HCT116 (cell line): ENCODE data around the gene OTOA.

Experiments used
- RAD21 ChIP-seq: IDR thresholded peaks from 2 replicates; pipeline ENCODE4 v1.6.1; 2012; ENCODE audit warnings: low read depth, mild to moderate bottlenecking
- YY1 ChIP-seq: IDR thresholded peaks from 2 replicates; pipeline ENCODE4 v1.6.1; 2011; ENCODE audit warnings: low read length, low read depth, moderate library complexity, mild to moderate bottlenecking; ENCODE audit not compliant: insufficient replicate concordance; ENCODE audit errors: extremely low read depth
- TF ChIP-seq, protein P1 (sequence below), 3 experiments: fragments of 200-600 bp in 1 of 3; sonication (generic) in 1 of 3; IDR thresholded peaks in 2 of 3; conservative IDR thresholded peaks in 1 of 3; 2 replicates each; pipeline ENCODE4 v1.5.1; 2012 to 2017; ENCODE audit warnings: low read depth in 2 of 3, low read length in 2 of 3, antibody characterized with exemption in 1 of 3, borderline replicate concordance in 1 of 3, control low read depth in 1 of 3, mild to moderate bottlenecking in 1 of 3, mixed read lengths in 1 of 3, mixed run types in 1 of 3, moderate library complexity in 1 of 3; ENCODE audit not compliant: insufficient read depth in 1 of 3
- TF ChIP-seq, protein P2 (sequence below): IDR thresholded peaks from 2 replicates; pipeline ENCODE4 v1.6.1; 2012
- TF ChIP-seq, protein P3 (sequence below): IDR thresholded peaks from 2 replicates; pipeline ENCODE4 v1.6.1; 2012

DNA sequence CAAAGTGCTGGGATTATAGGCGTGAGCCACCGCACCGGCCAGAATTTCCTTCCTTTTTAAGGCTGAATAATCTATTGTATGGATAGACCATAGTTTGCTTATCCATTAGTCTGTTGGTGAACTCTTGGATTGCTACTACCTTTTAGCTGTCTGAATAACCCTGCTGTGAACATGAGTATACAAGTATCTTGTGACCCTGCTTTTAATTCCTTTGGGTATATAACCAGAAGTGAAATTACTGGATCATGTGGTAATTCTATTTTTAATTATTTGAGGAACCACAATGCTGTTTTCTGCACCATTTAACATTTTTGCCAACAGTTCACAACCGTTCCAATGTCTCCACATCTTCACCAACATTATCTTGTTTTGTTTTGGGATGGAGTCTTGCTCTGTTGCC is 4.6 kb upstream of the OTOA start:
- TF ChIP-seq RAD21 (no peak), YY1 (no peak)
- TF ChIP-seq, protein P1, sequence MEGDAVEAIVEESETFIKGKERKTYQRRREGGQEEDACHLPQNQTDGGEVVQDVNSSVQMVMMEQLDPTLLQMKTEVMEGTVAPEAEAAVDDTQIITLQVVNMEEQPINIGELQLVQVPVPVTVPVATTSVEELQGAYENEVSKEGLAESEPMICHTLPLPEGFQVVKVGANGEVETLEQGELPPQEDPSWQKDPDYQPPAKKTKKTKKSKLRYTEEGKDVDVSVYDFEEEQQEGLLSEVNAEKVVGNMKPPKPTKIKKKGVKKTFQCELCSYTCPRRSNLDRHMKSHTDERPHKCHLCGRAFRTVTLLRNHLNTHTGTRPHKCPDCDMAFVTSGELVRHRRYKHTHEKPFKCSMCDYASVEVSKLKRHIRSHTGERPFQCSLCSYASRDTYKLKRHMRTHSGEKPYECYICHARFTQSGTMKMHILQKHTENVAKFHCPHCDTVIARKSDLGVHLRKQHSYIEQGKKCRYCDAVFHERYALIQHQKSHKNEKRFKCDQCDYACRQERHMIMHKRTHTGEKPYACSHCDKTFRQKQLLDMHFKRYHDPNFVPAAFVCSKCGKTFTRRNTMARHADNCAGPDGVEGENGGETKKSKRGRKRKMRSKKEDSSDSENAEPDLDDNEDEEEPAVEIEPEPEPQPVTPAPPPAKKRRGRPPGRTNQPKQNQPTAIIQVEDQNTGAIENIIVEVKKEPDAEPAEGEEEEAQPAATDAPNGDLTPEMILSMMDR (IDR thresholded peaks at IDR 0.05 in 2 of 3, conservative IDR thresholded peaks at IDR 0.05 in 1 of 3; ENCODE audit: borderline replicate concordance in 1 of 3, insufficient read depth in 1 of 3, low read depth in 2 of 3, low read length in 2 of 3): no peak
- TF ChIP-seq, protein P2, sequence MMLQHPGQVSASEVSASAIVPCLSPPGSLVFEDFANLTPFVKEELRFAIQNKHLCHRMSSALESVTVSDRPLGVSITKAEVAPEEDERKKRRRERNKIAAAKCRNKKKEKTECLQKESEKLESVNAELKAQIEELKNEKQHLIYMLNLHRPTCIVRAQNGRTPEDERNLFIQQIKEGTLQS: no peak
- TF ChIP-seq, protein P3, sequence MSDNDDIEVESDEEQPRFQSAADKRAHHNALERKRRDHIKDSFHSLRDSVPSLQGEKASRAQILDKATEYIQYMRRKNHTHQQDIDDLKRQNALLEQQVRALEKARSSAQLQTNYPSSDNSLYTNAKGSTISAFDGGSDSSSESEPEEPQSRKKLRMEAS: no peak
